ENCODE measurements around the gene LAX1.

LAX1 gene

GRCh38 chr1:203813581-203814341 lies 48.8 kb downstream of the LAX1 start:
- DNase-seq (ENCODE audit: low read depth) = no peak

- no peak for DNase-seq (ENCODE audit: low read depth)
Observed at GRCh38 chr1:203818399-203818798, 53.4 kb downstream of the LAX1 start.

- DNase-seq (ENCODE audit: low read depth) = no peak
Observed at GRCh38 chr1:203823306-203823705, 58.3 kb downstream of the LAX1 start.

Measured in iris pigment epithelial cell (primary cell).